Coronary artery (tissue), 2 donors: ENCODE data around the gene MYO1B.

Experiments
- DNase-seq: peaks from one replicate; pipeline ENCODE4 v3.0.0-alpha.2; 2017; ENCODE audit warnings: low spot score
- H3K27ac ChIP-seq, 2 donors: fragments of 200-600 bp; sonication (generic); one replicate each; pipeline ENCODE4 v1.5.1; 2016 to 2019
- H3K4me3 ChIP-seq: fragments of 200-600 bp; sonication (generic); 2 replicates; pipeline ENCODE4 v1.5.1; 2016; ENCODE audit warnings: mild to moderate bottlenecking, moderate library complexity
- TF ChIP-seq, protein P1 (sequence below): fragments of 200-600 bp; sonication (generic); IDR thresholded peaks from one replicate; pipeline ENCODE4 v1.5.1; 2019; ENCODE audit warnings: antibody characterized with exemption

MYO1B gene

DNA sequence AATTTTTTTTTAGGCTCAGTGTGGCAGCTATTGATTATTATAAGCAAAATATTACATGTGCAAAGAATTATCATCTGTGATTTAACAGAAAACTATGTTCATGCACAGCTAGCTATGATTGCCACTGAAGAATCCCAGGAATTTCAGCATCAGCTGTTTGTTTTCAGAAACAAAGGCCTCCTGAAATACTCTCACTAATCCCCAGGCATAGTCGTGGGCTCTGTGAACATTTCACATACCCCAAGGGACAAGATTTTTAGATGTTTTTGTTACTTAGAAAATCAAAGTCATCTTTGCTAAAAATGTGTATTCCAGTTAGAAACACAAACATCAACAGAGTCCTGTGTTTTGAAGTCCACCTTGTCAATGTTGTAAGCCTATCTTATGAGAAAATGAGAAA lies 156.1 kb downstream of the MYO1B start:
- TF ChIP-seq, protein P1, sequence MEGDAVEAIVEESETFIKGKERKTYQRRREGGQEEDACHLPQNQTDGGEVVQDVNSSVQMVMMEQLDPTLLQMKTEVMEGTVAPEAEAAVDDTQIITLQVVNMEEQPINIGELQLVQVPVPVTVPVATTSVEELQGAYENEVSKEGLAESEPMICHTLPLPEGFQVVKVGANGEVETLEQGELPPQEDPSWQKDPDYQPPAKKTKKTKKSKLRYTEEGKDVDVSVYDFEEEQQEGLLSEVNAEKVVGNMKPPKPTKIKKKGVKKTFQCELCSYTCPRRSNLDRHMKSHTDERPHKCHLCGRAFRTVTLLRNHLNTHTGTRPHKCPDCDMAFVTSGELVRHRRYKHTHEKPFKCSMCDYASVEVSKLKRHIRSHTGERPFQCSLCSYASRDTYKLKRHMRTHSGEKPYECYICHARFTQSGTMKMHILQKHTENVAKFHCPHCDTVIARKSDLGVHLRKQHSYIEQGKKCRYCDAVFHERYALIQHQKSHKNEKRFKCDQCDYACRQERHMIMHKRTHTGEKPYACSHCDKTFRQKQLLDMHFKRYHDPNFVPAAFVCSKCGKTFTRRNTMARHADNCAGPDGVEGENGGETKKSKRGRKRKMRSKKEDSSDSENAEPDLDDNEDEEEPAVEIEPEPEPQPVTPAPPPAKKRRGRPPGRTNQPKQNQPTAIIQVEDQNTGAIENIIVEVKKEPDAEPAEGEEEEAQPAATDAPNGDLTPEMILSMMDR: no peak
- H3K4me3 ChIP-seq: no peak overlapping the region
- H3K27ac ChIP-seq: peak overlapping the region in 1 of 2 donors; percentile 38
- DNase-seq: no peak

DNA sequence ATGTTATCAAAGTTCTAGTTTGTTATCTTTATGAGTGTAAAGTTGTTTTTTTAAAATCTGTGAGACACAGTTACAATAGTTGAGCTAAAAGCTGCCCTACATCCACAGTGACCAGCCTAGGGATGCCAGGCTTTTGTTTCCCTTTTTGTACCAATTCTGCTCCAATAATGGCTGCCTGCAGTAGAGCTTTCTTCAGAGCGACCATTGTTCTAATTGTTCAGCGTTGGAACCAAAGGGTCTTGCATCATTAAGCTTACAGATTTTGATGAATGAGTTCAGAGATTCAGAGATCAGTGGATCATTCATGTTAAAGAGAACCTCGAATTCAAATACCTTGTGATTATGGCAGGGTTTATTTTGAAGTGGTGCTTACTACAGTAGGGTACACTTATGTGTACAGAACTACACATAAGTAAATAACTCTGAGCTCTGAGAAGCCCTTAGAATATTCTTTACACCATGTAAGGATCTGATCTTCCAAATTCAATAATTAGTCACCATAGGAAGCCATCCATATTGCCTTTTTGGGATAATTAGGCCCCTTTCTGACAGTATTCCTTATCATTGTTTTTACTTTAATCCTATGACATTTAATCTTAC lies 157.9 kb downstream of the MYO1B start:
- Histone ChIP-seq H3K27ac (no peak overlapping the region), H3K4me3 (no peak overlapping the region)
- TF ChIP-seq, protein P1: no peak
- no peak for DNase-seq

DNA sequence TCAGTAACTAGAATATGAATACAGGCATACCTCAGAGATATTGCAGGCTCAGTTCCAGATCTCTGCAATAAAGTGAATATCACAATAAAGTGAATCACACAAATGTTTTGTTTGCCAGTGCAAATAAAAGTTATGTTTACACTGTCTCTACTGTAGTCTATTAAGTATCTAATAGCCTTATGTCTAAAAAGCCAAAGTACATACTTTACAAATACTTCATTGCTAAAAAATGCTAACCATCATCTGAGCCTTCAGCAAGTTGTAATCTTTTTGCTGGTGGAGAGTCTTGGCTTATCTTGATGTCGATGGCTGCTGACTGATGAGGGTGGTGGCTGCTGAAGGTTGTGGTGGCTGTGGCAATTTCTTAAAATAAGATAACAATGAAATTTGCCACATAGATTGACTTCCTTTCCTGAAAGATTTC lies 159.4 kb downstream of the MYO1B start:
- H3K4me3 ChIP-seq: no peak overlapping the region
- no peak overlapping the region for H3K27ac ChIP-seq
- no peak for DNase-seq
- TF ChIP-seq, protein P1: no peak

DNA sequence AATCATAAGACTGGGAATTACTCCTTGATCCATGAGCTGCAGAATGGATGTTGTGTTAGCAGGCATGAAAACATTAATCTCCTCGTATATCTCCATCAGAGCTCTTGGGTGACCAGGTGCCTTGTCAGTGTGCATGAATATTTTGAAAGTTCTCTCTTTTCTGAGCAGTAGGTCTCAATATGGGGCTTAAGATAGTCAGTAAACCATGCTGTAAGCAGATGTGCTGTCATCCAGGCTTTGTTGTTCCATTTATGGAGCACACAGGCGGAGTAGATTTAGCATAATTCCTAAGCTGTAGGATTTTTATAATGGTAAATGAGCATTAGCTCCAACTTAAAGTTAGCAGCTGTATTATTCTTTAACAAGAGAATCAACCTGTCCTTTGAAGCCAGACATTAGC lies 160.3 kb downstream of the MYO1B start:
- TF ChIP-seq, protein P1: no peak
- Histone ChIP-seq H3K4me3 (no peak overlapping the region), H3K27ac (no peak overlapping the region)
- DNase-seq: no peak

DNA sequence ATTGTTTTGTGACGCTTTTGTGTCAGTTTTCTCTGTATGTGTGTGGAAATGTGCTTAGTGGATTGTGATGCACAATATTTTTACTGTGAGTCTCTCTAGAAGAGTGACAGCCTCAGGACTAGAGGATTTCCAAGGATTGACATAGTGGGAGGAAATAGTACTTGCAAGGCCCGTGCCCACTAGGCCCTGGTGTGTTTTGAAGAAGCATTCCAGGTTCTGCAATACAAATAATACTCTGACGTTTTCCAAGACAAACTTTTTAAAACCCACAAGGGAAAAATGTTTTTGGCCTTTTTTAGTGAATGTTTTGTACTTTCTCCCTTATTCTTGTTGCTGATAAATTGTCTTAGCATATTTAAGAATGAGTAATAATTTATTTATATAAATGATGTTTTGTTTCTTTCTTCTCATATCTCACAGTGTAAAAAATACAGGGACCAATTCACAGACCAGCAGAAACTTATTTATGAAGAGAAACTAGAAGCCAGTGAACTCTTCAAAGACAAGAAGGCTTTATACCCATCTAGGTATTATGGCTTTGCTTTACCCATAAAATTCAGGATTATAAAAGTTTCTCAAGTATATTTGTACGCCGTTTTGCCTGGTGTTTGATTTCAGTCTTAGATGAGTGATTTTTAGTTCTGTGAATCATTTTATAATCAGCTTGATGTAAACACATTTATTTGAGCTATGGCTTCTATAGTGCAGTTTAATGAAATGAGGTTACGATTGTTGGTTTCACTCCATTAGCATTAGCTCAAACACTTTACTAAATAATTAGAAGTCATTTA lies 165.6 kb downstream of the MYO1B start:
- no peak overlapping the region for H3K4me3 ChIP-seq
- peak overlapping the region; percentile 16 to 65 for H3K27ac ChIP-seq
- DNase-seq: no peak
- TF ChIP-seq, protein P1: no peak

DNA sequence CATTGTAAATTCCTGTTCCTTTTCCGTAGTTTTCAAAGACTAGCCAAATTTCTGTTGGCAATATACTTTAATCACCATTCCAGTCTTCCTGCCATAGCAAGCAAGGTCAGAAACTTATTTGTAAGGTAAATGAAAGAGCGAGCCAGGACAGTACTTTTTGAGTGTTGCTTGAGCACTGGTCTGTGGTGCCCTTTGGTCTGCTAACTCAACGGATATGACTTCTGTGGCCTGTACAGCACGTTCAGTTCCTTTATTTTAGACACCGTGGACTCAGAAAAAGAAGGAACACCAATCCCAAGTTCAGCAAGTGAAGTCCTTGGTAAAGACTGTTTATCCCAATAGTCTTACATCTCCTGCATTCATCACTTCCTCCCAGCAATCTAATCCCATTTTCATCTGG lies 166.3 kb downstream of the MYO1B start:
- Histone ChIP-seq H3K27ac (peak overlapping the region; percentile 16 to 49), H3K4me3 (no peak overlapping the region)
- TF ChIP-seq, protein P1: no peak
- no peak for DNase-seq

DNA sequence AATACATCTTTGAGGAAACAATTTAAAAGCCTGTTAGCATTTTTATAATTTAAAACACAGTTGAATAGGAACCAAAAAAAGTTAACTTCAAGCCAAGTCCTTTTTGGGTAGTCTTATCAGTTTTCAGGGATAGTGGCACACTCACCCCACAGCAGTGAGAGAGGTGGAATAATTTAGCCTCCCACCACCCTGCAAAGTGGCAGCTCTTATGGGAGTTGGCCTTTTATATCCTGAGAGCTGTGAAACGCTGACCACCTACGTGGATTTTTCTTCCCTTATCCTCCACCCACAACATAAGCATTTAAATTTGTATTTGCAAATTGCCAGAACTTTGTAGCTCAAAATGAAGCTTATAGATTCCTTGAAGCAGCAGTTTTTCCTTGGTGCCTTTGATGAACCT lies 167.1 kb downstream of the MYO1B start:
- DNase-seq: no peak
- Histone ChIP-seq H3K4me3 (no peak overlapping the region), H3K27ac (no peak overlapping the region)
- TF ChIP-seq, protein P1: no peak
